Spinal cord (tissue), 10 donors: ENCODE measurements around the gene CDK1. TPM values are rescaled to one million over a fixed set of nuclear protein-coding genes. Genes with fewer than 3 reads are reported as not detected.
A peak's percentile ranks its signal among the peaks of the same experiment; 100 is the strongest.

Source experiments
- DNase-seq, 6 donors: peaks; one replicate each; pipeline versions ENCODE4 v3.0.0 to v3.0.0-alpha.2; 2013 to 2015; ENCODE audit warnings: low spot score in 6 of 6, low read depth in 4 of 6
- H3K27ac ChIP-seq: one replicate; pipeline ENCODE4 v1.5.1; 2013; ENCODE audit warnings: low read depth, low read length, control low read depth
- H3K27me3 ChIP-seq: one replicate; pipeline ENCODE4 v1.6.1; 2013; ENCODE audit warnings: low read length; ENCODE audit not compliant: control insufficient read depth, insufficient read depth
- H3K36me3 ChIP-seq: one replicate; pipeline ENCODE4 v1.6.1; 2013; ENCODE audit warnings: low read length; ENCODE audit not compliant: control insufficient read depth, insufficient read depth
- H3K4me1 ChIP-seq: one replicate; pipeline ENCODE4 v1.6.1; 2013; ENCODE audit warnings: low read length; ENCODE audit not compliant: control insufficient read depth, insufficient read depth
- H3K4me3 ChIP-seq: one replicate; pipeline ENCODE4 v1.5.1; 2013; ENCODE audit warnings: low read depth, low read length, control low read depth
- H3K9me3 ChIP-seq: one replicate; pipeline ENCODE4 v1.6.1; 2013; ENCODE audit warnings: low read length; ENCODE audit not compliant: control insufficient read depth, insufficient read depth
- WGBS: methylation state at CpG from one replicate; pipeline ENCODE4 v1.1.5; 2013; ENCODE audit warnings: missing lambda C conversion rate; ENCODE audit not compliant: insufficient coverage; 5-methylcytosine and 5-hydroxymethylcytosine counted together
- polyA plus RNA-seq, 2 donors: library from polyadenylated mRNA; unstranded; fragments of 120-200 nt; gene quantifications; one replicate each; pipeline ENCODE4 v1.2.1, GENCODE V29; 2013; ENCODE audit not compliant: insufficient read length in 2 of 2
- total RNA-seq, 2 donors: library from RNA; depleted of rRNA in 1 of 2; stranded (reverse); fragments of 120-200 nt in 1 of 2; fragments of >200 nt in 1 of 2; gene quantifications; one replicate each; pipeline versions ENCODE4 v1.2.3 to v1.2.4, GENCODE V29; 2013 to 2014
- donor health status: healthy.

The CDK1 gene
- total and polyA plus RNA-seq, 4 donors: 38.7 to 49.0 (median 45.0) TPM

GRCh38 chr10:60762554-60762953, 15.7 kb upstream of the CDK1 start:
- H3K4me3 ChIP-seq: no peak overlapping the region
- no peaks in the 10 kb centered on the region for H3K9me3 ChIP-seq
- DNase-seq: no peak
- no peaks in the 10 kb centered on the region for H3K4me1 ChIP-seq
- no peak overlapping the region for H3K27ac ChIP-seq
- 67% methylated on average over 1 of the region's 1 CpG for WGBS
- no peaks in the 10 kb centered on the region for H3K27me3 ChIP-seq
- H3K36me3 ChIP-seq: no peaks in the 10 kb centered on the region

- no peak for DNase-seq
- Histone ChIP-seq H3K9me3 (no peaks in the 10 kb centered on the region), H3K4me1 (no peaks in the 10 kb centered on the region), H3K27ac (no peak overlapping the region), H3K36me3 (no peaks in the 10 kb centered on the region), H3K27me3 (no peaks in the 10 kb centered on the region), H3K4me3 (no peak overlapping the region)
- 96% methylated on average over 5 of the region's 6 CpGs for WGBS
Measured at GRCh38 chr10:60767424-60767823, 10.9 kb upstream of the CDK1 start.

GRCh38 chr10:60769406-60769805, 8.9 kb upstream of the CDK1 start:
- Histone ChIP-seq H3K27ac (no peak overlapping the region), H3K9me3 (no peaks in the 10 kb centered on the region), H3K36me3 (no peaks in the 10 kb centered on the region), H3K4me3 (no peak overlapping the region), H3K27me3 (no peaks in the 10 kb centered on the region), H3K4me1 (no peaks in the 10 kb centered on the region)
- DNase-seq: no peak
- 37% methylated on average over 1 of the region's 2 CpGs for WGBS

- no peaks in the 10 kb centered on the region for H3K36me3 ChIP-seq
- H3K4me1 ChIP-seq: peaks cover 7% of the 10 kb centered on the region
- H3K9me3 ChIP-seq: no peaks in the 10 kb centered on the region
- no peak overlapping the region for H3K27ac ChIP-seq
- H3K4me3 ChIP-seq: peak overlapping the region; percentile 90
- no peaks in the 10 kb centered on the region for H3K27me3 ChIP-seq
- no CpG with 5 or more reads among the region's 9 CpGs for WGBS
- DNase-seq: no peak
Measured at GRCh38 chr10:60777696-60778213, 523 bp upstream of the CDK1 start.

GRCh38 chr10:60778971-60779796, 906 bp downstream of the CDK1 start:
- DNase-seq: no peak
- Histone ChIP-seq H3K9me3 (no peaks in the 10 kb centered on the region), H3K4me1 (peaks cover 7% of the 10 kb centered on the region), H3K36me3 (no peaks in the 10 kb centered on the region), H3K4me3 (peak overlapping the region; percentile 90), H3K27ac (peak overlapping the region; percentile 75), H3K27me3 (no peaks in the 10 kb centered on the region)
- WGBS: 0% methylated on average over 10 of the region's 17 CpGs

- Histone ChIP-seq H3K9me3 (no peaks in the 10 kb centered on the region), H3K4me1 (peaks cover 7% of the 10 kb centered on the region), H3K27ac (no peak overlapping the region), H3K27me3 (no peaks in the 10 kb centered on the region), H3K4me3 (no peak overlapping the region), H3K36me3 (no peaks in the 10 kb centered on the region)
- no peak for DNase-seq
Measured at GRCh38 chr10:60781661-60782060, 3.4 kb downstream of the CDK1 start.

GRCh38 chr10:60784641-60785040, 6.4 kb downstream of the CDK1 start:
- Histone ChIP-seq H3K9me3 (no peaks in the 10 kb centered on the region), H3K27ac (no peak overlapping the region), H3K4me3 (no peak overlapping the region), H3K4me1 (no peaks in the 10 kb centered on the region), H3K27me3 (no peaks in the 10 kb centered on the region), H3K36me3 (no peaks in the 10 kb centered on the region)
- DNase-seq: no peak
- 100% methylated on average over 1 of the region's 3 CpGs for WGBS

GRCh38 chr10:60788544-60788943, 10.3 kb downstream of the CDK1 start:
- H3K27me3 ChIP-seq: no peaks in the 10 kb centered on the region
- no peaks in the 10 kb centered on the region for H3K36me3 ChIP-seq
- no peak for DNase-seq
- H3K4me1 ChIP-seq: no peaks in the 10 kb centered on the region
- H3K4me3 ChIP-seq: no peak overlapping the region
- H3K27ac ChIP-seq: no peak overlapping the region
- no peaks in the 10 kb centered on the region for H3K9me3 ChIP-seq

- H3K9me3 ChIP-seq: no peaks in the 10 kb centered on the region
- H3K4me1 ChIP-seq: no peaks in the 10 kb centered on the region
- DNase-seq: no peak
- H3K27ac ChIP-seq: no peak overlapping the region
- no CpG with 5 or more reads among the region's 4 CpGs for WGBS
- no peak overlapping the region for H3K4me3 ChIP-seq
- no peaks in the 10 kb centered on the region for H3K36me3 ChIP-seq
- H3K27me3 ChIP-seq: no peaks in the 10 kb centered on the region
Measured at GRCh38 chr10:60789340-60789739, 11.1 kb downstream of the CDK1 start.

GRCh38 chr10:60794953-60795352, 16.7 kb downstream of the CDK1 start:
- H3K36me3 ChIP-seq: no peaks in the 10 kb centered on the region

More at GRCh38 chr10:60794953-60795352, 16.7 kb downstream of the CDK1 start:
- Histone ChIP-seq H3K9me3 (no peaks in the 10 kb centered on the region), H3K4me3 (no peak overlapping the region), H3K27me3 (no peaks in the 10 kb centered on the region), H3K4me1 (no peaks in the 10 kb centered on the region), H3K27ac (no peak overlapping the region)
- DNase-seq: no peak
- WGBS: 96% methylated on average over 2 of the region's 4 CpGs
